HAP-1 (cell line): Measurements from ENCODE around the gene SUPT7L.

Experiments used
- DNase-seq, 2 experiments: peaks; one replicate each; pipeline ENCODE4 v3.0.0-alpha.2; 2016 to 2020; ENCODE audit warnings: low spot score in 2 of 2
- H3K27me3 ChIP-seq: fragments of 250-450 bp; sonication (Bioruptor Pico); 2 replicates; pipeline ENCODE4 v1.5.1; 2020; ENCODE audit warnings: low read depth, mild to moderate bottlenecking, moderate library complexity
- H3K36me3 ChIP-seq: fragments of 250-450 bp; sonication (Bioruptor Pico); replicated peaks from 2 replicates; pipeline ENCODE4 v1.5.1; 2020; ENCODE audit warnings: mild to moderate bottlenecking
- H3K4me1 ChIP-seq: fragments of 250-450 bp; sonication (Bioruptor Pico); 2 replicates; pipeline ENCODE4 v1.5.1; 2020; ENCODE audit warnings: mild to moderate bottlenecking
- H3K4me3 ChIP-seq: fragments of 250-450 bp; sonication (Bioruptor Pico); 2 replicates; pipeline ENCODE4 v1.5.1; 2020; ENCODE audit warnings: mild to moderate bottlenecking, moderate library complexity
- H3K9me3 ChIP-seq: fragments of 250-450 bp; sonication (Bioruptor Pico); 2 replicates; pipeline ENCODE4 v1.5.1; 2020; ENCODE audit warnings: mild to moderate bottlenecking, moderate library complexity
- in situ Hi-C: fragments of 300-500 bp; cut with MboI; formaldehyde crosslinking; loops from 3 replicates; pipeline ENCODE4 v1.14.3; 2020; ENCODE audit warnings: low sequenced_read_pairs, inconsistent platforms, mixed read lengths

Gene SUPT7L, protein sequence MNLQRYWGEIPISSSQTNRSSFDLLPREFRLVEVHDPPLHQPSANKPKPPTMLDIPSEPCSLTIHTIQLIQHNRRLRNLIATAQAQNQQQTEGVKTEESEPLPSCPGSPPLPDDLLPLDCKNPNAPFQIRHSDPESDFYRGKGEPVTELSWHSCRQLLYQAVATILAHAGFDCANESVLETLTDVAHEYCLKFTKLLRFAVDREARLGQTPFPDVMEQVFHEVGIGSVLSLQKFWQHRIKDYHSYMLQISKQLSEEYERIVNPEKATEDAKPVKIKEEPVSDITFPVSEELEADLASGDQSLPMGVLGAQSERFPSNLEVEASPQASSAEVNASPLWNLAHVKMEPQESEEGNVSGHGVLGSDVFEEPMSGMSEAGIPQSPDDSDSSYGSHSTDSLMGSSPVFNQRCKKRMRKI

DNA sequence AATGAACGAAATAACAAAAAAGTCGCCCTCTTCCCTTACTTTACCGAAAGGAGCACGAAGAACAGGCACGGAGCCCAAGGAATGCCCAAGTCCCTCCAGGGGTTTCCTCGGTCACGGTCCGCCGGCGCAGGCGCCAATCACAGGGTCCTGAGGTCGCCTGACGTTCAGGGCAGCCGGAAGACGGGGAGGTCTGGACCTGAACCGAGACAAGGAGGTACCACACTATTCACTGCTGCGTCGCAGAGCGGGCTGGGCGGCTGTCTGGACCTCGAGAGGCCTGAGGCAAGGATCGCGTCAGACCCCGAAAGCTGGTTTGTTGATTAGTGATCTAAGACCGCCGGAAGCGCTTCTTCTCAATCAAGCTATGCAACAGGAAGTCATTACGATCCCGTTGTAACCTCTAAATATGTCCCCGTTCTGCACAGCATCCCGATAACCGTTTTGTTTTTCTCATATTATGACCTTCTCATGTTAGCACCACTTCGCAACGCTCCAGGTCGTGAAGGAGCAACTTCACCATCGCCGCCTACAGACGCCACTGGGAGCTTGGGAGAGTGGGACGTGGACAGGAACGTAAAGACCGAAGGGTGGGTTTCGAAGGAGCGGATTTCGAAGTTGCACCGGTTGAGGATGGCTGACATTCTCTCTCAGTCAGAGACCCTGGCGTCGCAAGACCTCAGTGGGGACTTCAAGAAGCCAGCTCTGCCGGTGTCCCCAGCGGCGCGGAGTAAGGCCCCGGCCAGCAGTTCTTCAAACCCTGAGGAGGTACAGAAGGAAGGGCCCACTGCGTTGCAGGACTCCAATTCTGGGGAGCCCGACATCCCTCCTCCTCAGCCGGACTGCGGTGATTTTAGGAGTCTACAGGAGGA lies at the start of gene SUPT7L, which contains the start of gene SLC4A1AP:
Gene SUPT7L (minus strand): TSS at position 330 of the 869 bp plus-strand sequence. CDS start 1,422 bp downstream, outside the sequence.
Gene SLC4A1AP (plus strand): TSS at position 605 of the 869 bp plus-strand sequence. CDS start 26 bp downstream, at position 631.
- H3K9me3 ChIP-seq: no peaks in the 10 kb centered on the region
- H3K4me3 ChIP-seq: peak within 1 kb of the TSS; percentile 77
- H3K4me1 ChIP-seq: peaks cover 20% of the 10 kb centered on the region
- peak; percentile 76 to 79 for DNase-seq
- no peaks in the 10 kb centered on the region for H3K27me3 ChIP-seq
- in situ Hi-C loops: no loop called here
- H3K36me3 ChIP-seq: peaks cover 34% of the 10 kb centered on the region

DNA sequence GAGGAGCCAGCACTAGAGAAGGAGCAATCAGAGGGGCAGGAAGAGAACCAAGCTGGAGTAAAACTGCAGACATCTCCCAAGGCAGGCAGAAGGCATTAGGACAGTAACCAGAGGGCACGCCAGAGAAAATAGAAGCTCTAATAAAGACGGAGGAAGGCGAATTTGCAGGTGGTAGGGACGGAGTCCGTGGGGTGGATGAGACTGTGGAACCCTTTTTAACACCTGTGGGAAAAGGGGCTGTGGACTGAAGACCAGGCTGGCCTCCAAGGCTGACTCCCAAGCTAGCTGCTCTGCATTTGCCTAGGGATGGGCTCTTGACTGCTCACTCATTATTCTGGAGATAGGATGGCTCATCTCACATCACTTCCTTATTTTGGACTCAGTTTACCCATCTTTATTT lies 49.8 kb upstream of the SUPT7L start:
- in situ Hi-C loops: no loop called here
- no peak for DNase-seq
- Histone ChIP-seq H3K27me3 (no peaks in the 10 kb centered on the region; the same call in 1 of the 2 replicates), H3K36me3 (no peaks in the 10 kb centered on the region), H3K9me3 (no peaks in the 10 kb centered on the region), H3K4me1 (peaks cover 13% of the 10 kb centered on the region), H3K4me3 (no peak overlapping the region)

DNA sequence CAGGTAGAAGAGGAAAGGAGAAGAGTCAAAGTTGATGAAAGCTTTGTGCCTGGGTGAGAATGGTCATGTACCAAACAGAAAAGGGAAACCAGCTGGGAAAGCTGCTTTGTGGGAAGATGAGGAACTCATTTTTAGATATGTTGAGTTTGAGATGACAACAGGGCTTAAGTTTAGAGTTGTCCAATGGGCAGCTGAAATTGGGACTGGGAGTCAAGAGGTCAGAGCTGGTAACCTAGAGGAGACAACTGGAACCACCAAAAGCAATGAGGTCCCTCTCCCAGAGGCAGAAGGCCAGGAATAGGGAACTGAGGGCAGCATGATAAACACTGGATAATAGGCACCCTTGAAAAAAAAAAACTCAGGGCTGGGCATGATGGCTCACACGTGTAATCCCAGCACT lies 49.1 kb upstream of the SUPT7L start:
- H3K27me3 ChIP-seq: no peaks in the 10 kb centered on the region; the same call in 1 of the 2 replicates
- in situ Hi-C loops: no loop called here
- no peaks in the 10 kb centered on the region for H3K36me3 ChIP-seq
- no peaks in the 10 kb centered on the region for H3K9me3 ChIP-seq
- peaks cover 13% of the 10 kb centered on the region for H3K4me1 ChIP-seq
- DNase-seq: no peak
- no peak overlapping the region for H3K4me3 ChIP-seq

DNA sequence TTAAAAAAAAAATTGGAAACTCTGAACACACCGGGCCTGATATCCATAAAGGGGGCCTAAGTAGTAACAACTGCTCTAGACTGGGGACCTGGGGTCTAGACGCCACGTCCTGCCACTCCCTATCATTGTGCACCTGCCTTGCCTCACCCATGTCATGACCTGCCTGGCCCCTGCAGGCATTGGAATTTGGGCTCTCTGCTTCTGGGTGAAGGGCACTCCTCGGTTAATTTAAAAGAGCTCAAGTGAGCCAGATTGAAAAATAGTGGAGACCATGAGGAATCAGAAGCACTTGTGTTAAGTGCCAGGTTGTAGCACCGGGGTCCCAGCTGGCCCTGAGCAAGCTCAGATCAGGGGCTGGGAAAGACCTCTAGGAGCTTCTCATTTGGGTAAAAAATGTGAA lies 48.4 kb upstream of the SUPT7L start:
- in situ Hi-C loops: no loop called here
- Histone ChIP-seq H3K36me3 (no peaks in the 10 kb centered on the region), H3K9me3 (no peaks in the 10 kb centered on the region), H3K27me3 (no peaks in the 10 kb centered on the region; the same call in 1 of the 2 replicates), H3K4me3 (no peak overlapping the region), H3K4me1 (peaks cover 13% of the 10 kb centered on the region)
- no peak for DNase-seq

GRCh38 chr2:27710640-27711430 lies 47.4 kb upstream of the SUPT7L start:
- in situ Hi-C loops: no loop called here
- Histone ChIP-seq H3K4me3 (no peak overlapping the region), H3K36me3 (no peaks in the 10 kb centered on the region), H3K27me3 (no peaks in the 10 kb centered on the region; the same call in 1 of the 2 replicates), H3K9me3 (no peaks in the 10 kb centered on the region), H3K4me1 (peaks cover 13% of the 10 kb centered on the region)
- peak in 1 of 2 experiments; percentile 16 for DNase-seq

GRCh38 chr2:27709960-27710575 lies 46.7 kb upstream of the SUPT7L start:
- Histone ChIP-seq H3K4me3 (no peak overlapping the region), H3K36me3 (no peaks in the 10 kb centered on the region), H3K27me3 (no peaks in the 10 kb centered on the region; the same call in 1 of the 2 replicates), H3K4me1 (peaks cover 9% of the 10 kb centered on the region), H3K9me3 (no peaks in the 10 kb centered on the region)
- in situ Hi-C loops: loop anchor here (10.0 kb wide), 1 partner anchor 695 kb away; no protein-coding TSS in a partner anchor
- no peak for DNase-seq

GRCh38 chr2:27709326-27709725 lies 45.9 kb upstream of the SUPT7L start:
- Histone ChIP-seq H3K27me3 (no peaks in the 10 kb centered on the region; the same call in 1 of the 2 replicates), H3K4me3 (no peak overlapping the region), H3K4me1 (peaks cover 4% of the 10 kb centered on the region; the same call in 1 of the 2 replicates), H3K9me3 (no peaks in the 10 kb centered on the region), H3K36me3 (no peaks in the 10 kb centered on the region)
- no peak for DNase-seq
- in situ Hi-C loops: loop anchor here (10.0 kb wide), 1 partner anchor 695 kb away; no protein-coding TSS in a partner anchor

- Histone ChIP-seq H3K4me3 (no peak overlapping the region), H3K36me3 (no peaks in the 10 kb centered on the region), H3K4me1 (peaks cover 4% of the 10 kb centered on the region; the same call in 1 of the 2 replicates), H3K27me3 (no peaks in the 10 kb centered on the region; the same call in 1 of the 2 replicates), H3K9me3 (no peaks in the 10 kb centered on the region)
- no peak for DNase-seq
- in situ Hi-C loops: loop anchor here (10.0 kb wide), 1 partner anchor 696 kb away; no protein-coding TSS in a partner anchor
These were observed 45.3 kb upstream of the SUPT7L start for GRCh38 chr2:27708666-27709065.

- Histone ChIP-seq H3K4me1 (peaks cover 4% of the 10 kb centered on the region; the same call in 1 of the 2 replicates), H3K27me3 (no peaks in the 10 kb centered on the region; the same call in 1 of the 2 replicates), H3K36me3 (no peaks in the 10 kb centered on the region), H3K9me3 (no peaks in the 10 kb centered on the region), H3K4me3 (no peak overlapping the region)
- in situ Hi-C loops: loop anchor here (10.0 kb wide), 1 partner anchor 697 kb away; no protein-coding TSS in a partner anchor
- DNase-seq: no peak
These were observed 44.8 kb upstream of the SUPT7L start for GRCh38 chr2:27708257-27708654.

- Histone ChIP-seq H3K27me3 (no peaks in the 10 kb centered on the region; the same call in 1 of the 2 replicates), H3K4me3 (no peak overlapping the region), H3K9me3 (no peaks in the 10 kb centered on the region), H3K36me3 (no peaks in the 10 kb centered on the region), H3K4me1 (peaks cover 4% of the 10 kb centered on the region; the same call in 1 of the 2 replicates)
- no peak for DNase-seq
- in situ Hi-C loops: loop anchor here (10.0 kb wide), 1 partner anchor 697 kb away; no protein-coding TSS in a partner anchor
These were observed 44.2 kb upstream of the SUPT7L start for GRCh38 chr2:27707462-27708256.

DNA sequence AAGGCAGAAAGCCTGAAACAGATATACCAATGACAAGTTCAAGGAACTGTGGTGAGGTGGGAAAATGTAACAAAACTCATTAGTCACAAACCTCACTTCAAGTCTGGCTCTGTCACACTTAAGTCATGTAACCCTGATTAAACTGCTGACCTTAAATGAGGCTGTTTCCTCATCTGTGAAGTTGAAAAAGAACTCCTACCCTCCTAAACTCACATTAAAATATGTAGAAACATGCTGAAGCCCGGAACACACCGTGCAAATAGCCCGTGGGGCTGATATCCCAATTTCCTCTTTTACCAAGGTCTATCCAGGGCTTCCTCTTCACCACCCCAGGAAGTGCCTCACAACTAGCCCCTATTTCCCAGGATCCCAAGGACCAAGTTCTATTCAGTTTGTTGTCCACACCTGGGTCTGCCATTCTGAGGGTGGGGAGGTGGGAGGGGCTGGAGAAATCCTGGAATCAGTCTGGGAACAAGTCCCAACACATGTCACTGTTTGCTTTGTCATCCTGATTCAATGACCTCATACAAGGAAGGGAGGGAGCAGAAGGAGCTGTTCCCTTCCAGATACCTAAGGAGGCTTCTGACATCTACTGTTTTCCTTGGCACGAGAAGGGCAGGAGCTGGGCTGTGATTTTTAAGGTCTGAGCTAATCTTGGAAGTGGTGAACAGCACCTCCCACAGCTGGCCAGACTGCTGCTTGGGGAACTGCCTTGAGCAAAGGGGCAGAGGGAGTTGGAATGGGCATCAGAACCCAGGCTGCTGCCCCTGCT lies 42.6 kb upstream of the SUPT7L start:
- Histone ChIP-seq H3K36me3 (no peaks in the 10 kb centered on the region), H3K9me3 (no peaks in the 10 kb centered on the region), H3K27me3 (no peaks in the 10 kb centered on the region; the same call in 1 of the 2 replicates), H3K4me1 (no peaks in the 10 kb centered on the region), H3K4me3 (no peak overlapping the region)
- no peak for DNase-seq
- in situ Hi-C loops: loop anchor here (10.0 kb wide), 1 partner anchor 699 kb away; no protein-coding TSS in a partner anchor
